ENCODE measurements around the gene SLC25A4. TPM values are rescaled to one million over a fixed set of nuclear protein-coding genes. Genes with fewer than 3 reads are reported as not detected.

SLC25A4 gene
- total and polyA plus RNA-seq, 2 donors (not counting 3 experiments of a cell fraction or from before 2014, with no cell fraction given): 13.5 to 13.7 TPM

DNA sequence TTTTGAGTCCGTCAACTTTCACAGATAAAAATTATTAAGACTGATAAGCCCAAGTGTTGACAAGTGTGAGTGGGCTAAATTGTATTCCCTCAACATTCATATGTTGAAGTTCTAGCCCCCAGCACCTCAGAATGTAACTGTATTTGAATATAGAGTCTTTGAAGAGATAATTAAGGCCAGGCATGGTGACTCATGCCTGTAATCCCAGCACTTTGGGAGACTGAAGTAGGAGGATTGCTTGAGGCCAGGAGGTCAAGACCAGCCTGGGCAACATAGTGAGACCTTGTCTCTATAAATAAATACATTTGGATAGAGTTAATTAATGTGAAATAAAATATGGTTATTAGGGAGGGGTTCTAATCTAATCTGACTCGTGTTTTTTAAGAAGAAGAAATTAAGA lies 29.7 kb upstream of the SLC25A4 start:
- no peak overlapping the region for H2AFZ ChIP-seq (ENCODE audit: low read depth, low read length)
- H3K9me3 ChIP-seq (replicated peaks; ENCODE audit: control insufficient read depth, insufficient read depth, low read length): no peaks in the 10 kb centered on the region
- no peaks in the 10 kb centered on the region for H3K9me1 ChIP-seq (replicated peaks; ENCODE audit: control insufficient read depth, extremely low read depth, insufficient read depth, low read length)
- BruUV-seq (replicated peaks): no TSS peak
- CTCF ChIA-PET: interaction anchor here (0.9 to 1.6 kb wide), 4 partner anchors 9 to 74 kb away, joined by 3 to 15 read pairs (median 8); no protein-coding TSS in a partner anchor
- no peaks in the 10 kb centered on the region for H3K79me2 ChIP-seq (ENCODE audit: control insufficient read depth, insufficient read depth, low read length)
- no peak for TF ChIP-seq GATA2 (IDR thresholded peaks at IDR 0.05; ENCODE audit: insufficient read depth, insufficient read length, low read depth, low read length)
- no peak for TF ChIP-seq POLR2A (IDR thresholded peaks at IDR 0.05; ENCODE audit: low read depth, low read length)
- TF ChIP-seq FOS (IDR thresholded peaks at IDR 0.05; ENCODE audit: borderline replicate concordance, insufficient read depth, low read length): no peak
- TF ChIP-seq, protein P1, sequence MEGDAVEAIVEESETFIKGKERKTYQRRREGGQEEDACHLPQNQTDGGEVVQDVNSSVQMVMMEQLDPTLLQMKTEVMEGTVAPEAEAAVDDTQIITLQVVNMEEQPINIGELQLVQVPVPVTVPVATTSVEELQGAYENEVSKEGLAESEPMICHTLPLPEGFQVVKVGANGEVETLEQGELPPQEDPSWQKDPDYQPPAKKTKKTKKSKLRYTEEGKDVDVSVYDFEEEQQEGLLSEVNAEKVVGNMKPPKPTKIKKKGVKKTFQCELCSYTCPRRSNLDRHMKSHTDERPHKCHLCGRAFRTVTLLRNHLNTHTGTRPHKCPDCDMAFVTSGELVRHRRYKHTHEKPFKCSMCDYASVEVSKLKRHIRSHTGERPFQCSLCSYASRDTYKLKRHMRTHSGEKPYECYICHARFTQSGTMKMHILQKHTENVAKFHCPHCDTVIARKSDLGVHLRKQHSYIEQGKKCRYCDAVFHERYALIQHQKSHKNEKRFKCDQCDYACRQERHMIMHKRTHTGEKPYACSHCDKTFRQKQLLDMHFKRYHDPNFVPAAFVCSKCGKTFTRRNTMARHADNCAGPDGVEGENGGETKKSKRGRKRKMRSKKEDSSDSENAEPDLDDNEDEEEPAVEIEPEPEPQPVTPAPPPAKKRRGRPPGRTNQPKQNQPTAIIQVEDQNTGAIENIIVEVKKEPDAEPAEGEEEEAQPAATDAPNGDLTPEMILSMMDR (IDR thresholded peaks at IDR 0.05; ENCODE audit: extremely low read depth in 1 of 2, insufficient read depth in 1 of 2, low read depth in 1 of 2, low read length in 2 of 2): no peak
- no peak for TF ChIP-seq MYC (IDR thresholded peaks at IDR 0.05; ENCODE audit: low read depth, low read length)
- no peak for TF ChIP-seq JUN (IDR thresholded peaks at IDR 0.05; ENCODE audit: borderline replicate concordance, insufficient read depth, insufficient read length, low read depth)
- H3K27ac ChIP-seq (ENCODE audit: insufficient read depth, low read depth, low read length): no peak overlapping the region
- dilution Hi-C loops (cut with MboI; ENCODE audit: extremely low pct_ligation_motif_present, low sequenced_read_pairs): no loop called here
- no peak overlapping the region for H3K4me3 ChIP-seq (replicated peaks in 1 of 3; ENCODE audit: insufficient read depth in 1 of 3, low read depth in 1 of 3, low read length in 3 of 3)
- intact Hi-C loops (cut with micrococcal nuclease): loop anchor here (5.0 kb wide), 1 partner anchor 286 kb away; the partner anchor contains the start of gene ACSL1
- no peak for FAIRE-seq
- peaks cover 9% of the 10 kb centered on the region for H3K4me1 ChIP-seq (ENCODE audit: control insufficient read depth, extremely low read depth, insufficient read depth, low read length)
- H3K4me2 ChIP-seq (ENCODE audit: insufficient read depth, low read length): no peak overlapping the region
- H4K20me1 ChIP-seq (replicated peaks; ENCODE audit: control insufficient read depth, extremely low read depth, insufficient read depth, low read length): no peaks in the 10 kb centered on the region
- H3K36me3 ChIP-seq (ENCODE audit: control insufficient read depth in 2 of 2, extremely low read depth in 1 of 2, insufficient read depth in 2 of 2, low read length in 2 of 2): no peaks in the 10 kb centered on the region
- POLR2A ChIA-PET: no interaction called here
- no peaks in the 10 kb centered on the region for H3K27me3 ChIP-seq (ENCODE audit: control insufficient read depth in 2 of 2, insufficient read depth in 2 of 2, low read length in 2 of 2)
- DNase-seq (ENCODE audit: low read depth, low spot score): no peak
- no peak overlapping the region for H3K9ac ChIP-seq (replicated peaks; ENCODE audit: extremely low read depth, insufficient read depth, low read length)

DNA sequence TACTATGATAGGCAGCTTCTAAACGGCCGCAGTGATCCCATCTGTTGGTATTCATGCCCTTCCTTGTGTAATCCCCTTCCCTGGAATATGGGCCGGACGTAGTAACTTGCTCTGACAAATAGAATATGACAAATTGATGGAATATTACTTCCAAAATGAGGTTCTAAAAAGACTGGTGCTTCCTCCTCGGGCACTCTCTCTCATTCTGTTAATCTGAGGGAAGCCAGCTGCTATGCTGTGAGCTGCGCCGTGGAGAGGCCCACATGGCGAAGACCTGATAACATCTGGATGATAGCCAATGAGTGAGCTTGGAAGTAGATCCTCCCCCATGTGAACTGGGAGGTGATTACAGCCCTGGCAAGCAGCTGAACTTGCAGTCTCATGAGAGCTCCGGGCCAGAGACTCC lies 27.2 kb upstream of the SLC25A4 start:
- Histone ChIP-seq H4K20me1 (replicated peaks; ENCODE audit: control insufficient read depth, extremely low read depth, insufficient read depth, low read length) (no peaks in the 10 kb centered on the region), H3K4me2 (ENCODE audit: insufficient read depth, low read length) (no peak overlapping the region), H3K4me3 (replicated peaks in 1 of 3; ENCODE audit: insufficient read depth in 1 of 3, low read depth in 1 of 3, low read length in 3 of 3) (no peak overlapping the region), H3K9ac (replicated peaks; ENCODE audit: extremely low read depth, insufficient read depth, low read length) (no peak overlapping the region), H3K27ac (ENCODE audit: insufficient read depth, low read depth, low read length) (no peak overlapping the region), H3K27me3 (ENCODE audit: control insufficient read depth in 2 of 2, insufficient read depth in 2 of 2, low read length in 2 of 2) (no peaks in the 10 kb centered on the region), H3K79me2 (ENCODE audit: control insufficient read depth, insufficient read depth, low read length) (no peaks in the 10 kb centered on the region), H3K9me1 (replicated peaks; ENCODE audit: control insufficient read depth, extremely low read depth, insufficient read depth, low read length) (no peaks in the 10 kb centered on the region), H2AFZ (ENCODE audit: low read depth, low read length) (no peak overlapping the region), H3K9me3 (replicated peaks; ENCODE audit: control insufficient read depth, insufficient read depth, low read length) (no peaks in the 10 kb centered on the region), H3K36me3 (ENCODE audit: control insufficient read depth in 2 of 2, extremely low read depth in 1 of 2, insufficient read depth in 2 of 2, low read length in 2 of 2) (no peaks in the 10 kb centered on the region), H3K4me1 (ENCODE audit: control insufficient read depth, extremely low read depth, insufficient read depth, low read length) (peaks cover 9% of the 10 kb centered on the region)
- DNase-seq (ENCODE audit: low read depth, low spot score) (peak; percentile 51), FAIRE-seq (no peak)
- BruUV-seq (replicated peaks): no TSS peak
- dilution Hi-C loops (cut with MboI; ENCODE audit: extremely low pct_ligation_motif_present, low sequenced_read_pairs): no loop called here
- TF ChIP-seq, protein P2, sequence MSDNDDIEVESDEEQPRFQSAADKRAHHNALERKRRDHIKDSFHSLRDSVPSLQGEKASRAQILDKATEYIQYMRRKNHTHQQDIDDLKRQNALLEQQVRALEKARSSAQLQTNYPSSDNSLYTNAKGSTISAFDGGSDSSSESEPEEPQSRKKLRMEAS (IDR thresholded peaks at IDR 0.05; ENCODE audit: insufficient read depth, insufficient read length): no peak
- TF ChIP-seq FOS (IDR thresholded peaks at IDR 0.05; ENCODE audit: borderline replicate concordance, insufficient read depth, low read length) (no peak), MYC (IDR thresholded peaks at IDR 0.05; ENCODE audit: low read depth, low read length) (no peak), GATA2 (IDR thresholded peaks at IDR 0.05; ENCODE audit: insufficient read depth, insufficient read length, low read depth, low read length) (no peak)
- TF ChIP-seq, protein P1 (IDR thresholded peaks at IDR 0.05; ENCODE audit: extremely low read depth in 1 of 2, insufficient read depth in 1 of 2, low read depth in 1 of 2, low read length in 2 of 2): no peak
- POLR2A ChIA-PET: no interaction called here
- intact Hi-C loops (cut with micrococcal nuclease): no loop called here
- CTCF ChIA-PET: interaction anchor here (0.7 to 2.0 kb wide), 6 partner anchors 13 to 76 kb away, joined by 3 to 12 read pairs (median 4); no protein-coding TSS in a partner anchor

Data from endothelial cell of umbilical vein (primary cell).